Effector CD8-positive, alpha-beta T cell (primary cell): ENCODE results near the gene EXOSC2.

Experiments used
- DNase-seq: peaks from one replicate; lab custom pipeline; 2025; lab: John Stamatoyannopoulos, UW

EXOSC2 gene

GRCh38 chr9:130696996-130697395 is 3.4 kb downstream of the EXOSC2 start:
- DNase-seq, result no peak

GRCh38 chr9:130698514-130698913 is 4.9 kb downstream of the EXOSC2 start:
- no peak for DNase-seq

- DNase-seq, result no peak
These were observed 5.5 kb downstream of the EXOSC2 start for GRCh38 chr9:130699047-130699446.

GRCh38 chr9:130701059-130702022 is 7.8 kb downstream of the EXOSC2 start:
- peak; percentile 65 for DNase-seq

GRCh38 chr9:130703501-130703900 is 9.9 kb downstream of the EXOSC2 start:
- no peak for DNase-seq

- DNase-seq, result peak; percentile 64
These were observed 13.8 kb downstream of the EXOSC2 start for GRCh38 chr9:130707225-130707976.

- DNase-seq, result no peak
These were observed 17.3 kb downstream of the EXOSC2 start for GRCh38 chr9:130710822-130711352.

- DNase-seq, result no peak
These were observed 17.9 kb downstream of the EXOSC2 start for GRCh38 chr9:130711469-130711868.

GRCh38 chr9:130712564-130713285 is 19.1 kb downstream of the EXOSC2 start:
- peak; percentile 92 for DNase-seq

- DNase-seq, result peak; percentile 28
These were observed 19.8 kb downstream of the EXOSC2 start for GRCh38 chr9:130713286-130713960.

- DNase-seq, result no peak
These were observed 21.1 kb downstream of the EXOSC2 start for GRCh38 chr9:130714586-130715110.

- no peak for DNase-seq
These were observed 21.7 kb downstream of the EXOSC2 start for GRCh38 chr9:130715270-130715669.

- DNase-seq, result no peak
These were observed 25.0 kb downstream of the EXOSC2 start for GRCh38 chr9:130718562-130718961.

- DNase-seq, result no peak
These were observed 27.2 kb downstream of the EXOSC2 start for GRCh38 chr9:130720762-130721161.

GRCh38 chr9:130728721-130729120 is 35.1 kb downstream of the EXOSC2 start:
- DNase-seq, result no peak

GRCh38 chr9:130729145-130729544 is 35.6 kb downstream of the EXOSC2 start:
- no peak for DNase-seq

GRCh38 chr9:130731355-130731754 is 37.8 kb downstream of the EXOSC2 start:
- DNase-seq, result no peak

- no peak for DNase-seq
These were observed 38.6 kb downstream of the EXOSC2 start for GRCh38 chr9:130732136-130732535.

GRCh38 chr9:130732793-130733221 is 39.2 kb downstream of the EXOSC2 start:
- no peak for DNase-seq

- DNase-seq, result no peak
These were observed 42.0 kb downstream of the EXOSC2 start for GRCh38 chr9:130735566-130735965.

- no peak for DNase-seq
These were observed 43.3 kb downstream of the EXOSC2 start for GRCh38 chr9:130736834-130737233.
